HG03439 (cell line): ENCODE data around the gene PCSK4.
A peak's percentile ranks its signal among the peaks of the same experiment; 100 is the strongest.
"Not testable (repeated sequence)": the region's sequence is repeated elsewhere in the genome, so short reads cannot be mapped to it uniquely, and the experiment has no call there.

Experiments
- ATAC-seq: cut with Tn5 transposase; IDR thresholded peaks from one replicate; pipeline ENCODE4 v1.9.1; 2021; ENCODE audit warnings: mild to moderate bottlenecking, moderate library complexity; ENCODE audit not compliant: unreplicated experiment

PCSK4 gene

DNA sequence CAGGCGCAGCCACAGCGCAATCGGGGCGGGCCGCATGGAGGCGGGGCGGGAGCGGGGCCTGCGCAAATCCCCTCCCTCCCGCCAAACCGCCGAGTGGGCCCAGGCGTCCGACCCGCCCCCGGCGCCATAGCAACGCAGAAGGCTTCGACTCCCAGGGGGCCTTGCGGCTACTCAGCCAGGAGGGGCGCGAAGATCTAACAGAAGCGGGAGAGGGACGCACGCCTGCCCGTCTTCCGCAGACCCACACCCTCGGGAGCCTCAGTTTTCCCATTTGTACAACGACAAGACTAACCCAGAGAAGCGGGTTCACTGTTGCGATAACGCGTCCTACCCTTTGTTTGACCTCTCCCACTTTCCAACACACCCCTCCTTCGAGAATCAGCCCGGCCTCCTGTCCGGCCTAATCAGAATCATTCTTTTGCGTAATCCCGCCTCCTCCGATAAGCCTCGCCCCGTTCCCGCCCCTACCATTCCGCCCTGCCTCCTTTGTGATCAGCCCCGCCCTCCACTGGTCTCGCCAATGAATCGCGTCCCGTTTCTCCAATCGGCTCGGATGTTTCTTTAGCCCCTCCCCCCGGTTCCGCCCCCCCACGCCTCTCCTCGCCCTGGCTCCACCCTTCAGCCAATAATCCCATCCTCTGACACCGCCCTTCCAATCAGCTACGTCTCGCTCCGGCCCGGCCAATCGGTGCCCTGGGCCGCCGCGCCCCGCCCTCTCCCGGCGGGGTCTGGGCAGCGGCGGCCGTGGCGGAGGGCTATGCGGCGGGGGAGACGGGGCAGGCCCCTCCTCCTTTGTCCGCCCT lies at the start of gene PCSK4:
Gene PCSK4, minus strand, starts transcription at position 40 of the 803 bp plus-strand sequence. Its CDS starts 4 bp downstream, at position 36.
- peak; percentile 74 for ATAC-seq

DNA sequence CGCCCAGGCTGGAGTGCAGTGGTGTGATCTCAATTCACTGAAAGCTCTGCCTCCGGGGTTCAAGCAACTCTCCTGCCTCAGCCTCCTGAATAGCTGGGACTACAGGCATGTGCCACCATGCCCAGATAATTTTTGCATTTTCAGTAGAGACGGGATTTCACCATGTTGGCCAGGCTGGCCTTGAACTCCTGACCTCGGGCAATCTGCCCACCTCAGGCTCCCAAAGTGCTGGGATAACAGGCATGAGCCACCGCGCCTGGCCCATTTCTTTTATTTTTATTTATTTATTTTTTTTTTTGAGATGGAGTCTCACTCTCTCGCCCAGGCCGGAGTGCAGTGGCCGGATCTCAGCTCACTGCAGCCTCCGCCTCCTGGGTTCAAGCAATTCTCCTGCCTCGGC lies 49.6 kb upstream of the PCSK4 start:
- not testable (repeated sequence) for ATAC-seq

- no peak for ATAC-seq
These were observed 48.8 kb upstream of the PCSK4 start for GRCh38 chr19:1538978-1539377.

- ATAC-seq, result not testable (repeated sequence)
These were observed 45.5 kb upstream of the PCSK4 start for GRCh38 chr19:1535699-1536098.

- no peak for ATAC-seq
These were observed 44.8 kb upstream of the PCSK4 start for GRCh38 chr19:1534972-1535371.

DNA sequence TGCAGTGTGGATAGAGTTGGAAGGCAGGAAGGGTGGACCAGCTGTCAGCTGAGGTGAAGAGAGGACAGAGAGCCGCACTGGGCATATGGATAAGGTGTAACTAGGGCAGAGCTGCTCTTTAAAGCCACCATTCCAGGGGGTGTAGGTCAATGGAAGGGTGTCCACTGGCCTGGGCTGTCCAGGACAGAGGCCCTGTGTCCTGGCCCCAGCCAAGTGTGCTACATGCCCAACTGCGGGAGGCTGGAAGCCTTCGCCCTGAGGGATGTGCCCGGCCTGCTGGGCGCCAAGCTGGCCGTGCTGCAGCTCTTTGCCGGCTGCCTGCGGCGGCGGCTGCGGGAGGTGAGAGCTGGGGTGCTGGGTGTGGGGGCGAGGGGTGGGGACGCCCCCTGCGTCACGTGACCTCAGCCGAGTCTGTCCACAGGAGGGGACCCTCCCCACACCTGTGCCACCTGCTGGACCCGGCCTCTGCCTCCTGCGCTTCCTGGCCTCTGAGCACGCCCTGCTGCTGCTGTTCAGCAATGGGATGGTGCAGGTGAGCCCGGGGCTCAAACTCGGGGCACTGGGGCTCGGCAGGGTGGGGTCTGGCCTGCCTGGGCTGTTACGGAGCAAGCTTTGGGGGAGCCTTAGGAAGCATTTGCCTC lies 43.5 kb upstream of the PCSK4 start:
- ATAC-seq, result no peak

GRCh38 chr19:1532003-1532402 lies 41.9 kb upstream of the PCSK4 start:
- no peak for ATAC-seq

- no peak for ATAC-seq
These were observed 41.4 kb upstream of the PCSK4 start for GRCh38 chr19:1531587-1531986.

GRCh38 chr19:1530856-1531255 lies 40.7 kb upstream of the PCSK4 start:
- not testable (repeated sequence) for ATAC-seq

DNA sequence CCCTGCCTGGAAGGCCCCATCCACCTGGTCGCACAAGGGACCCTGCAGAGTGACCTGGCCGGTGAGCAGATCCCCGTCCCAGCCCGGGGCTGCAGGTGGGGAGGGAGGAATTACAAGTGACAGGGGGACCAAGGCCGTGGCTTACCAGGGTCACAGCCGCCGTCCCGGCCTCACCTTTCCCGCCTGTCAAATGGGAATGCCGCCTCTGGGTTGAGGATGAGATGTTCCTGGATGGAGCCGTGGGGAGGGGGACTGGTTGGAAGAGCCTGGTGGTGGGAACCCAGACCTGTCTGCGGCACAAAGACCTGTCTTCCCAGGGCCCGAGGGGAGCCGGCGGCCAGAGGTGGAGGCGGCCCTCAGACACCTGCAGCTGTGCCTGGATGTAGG lies 39.3 kb upstream of the PCSK4 start:
- ATAC-seq, result no peak

GRCh38 chr19:1528596-1529429 lies 38.7 kb upstream of the PCSK4 start:
- ATAC-seq, result no peak

GRCh38 chr19:1527650-1528309 lies 37.6 kb upstream of the PCSK4 start:
- no peak for ATAC-seq

- ATAC-seq, result no peak
These were observed 37.0 kb upstream of the PCSK4 start for GRCh38 chr19:1526979-1527649.

- ATAC-seq, result no peak
These were observed 36.1 kb upstream of the PCSK4 start for GRCh38 chr19:1526066-1526778.

GRCh38 chr19:1525343-1525742 lies 35.2 kb upstream of the PCSK4 start:
- ATAC-seq, result no peak

DNA sequence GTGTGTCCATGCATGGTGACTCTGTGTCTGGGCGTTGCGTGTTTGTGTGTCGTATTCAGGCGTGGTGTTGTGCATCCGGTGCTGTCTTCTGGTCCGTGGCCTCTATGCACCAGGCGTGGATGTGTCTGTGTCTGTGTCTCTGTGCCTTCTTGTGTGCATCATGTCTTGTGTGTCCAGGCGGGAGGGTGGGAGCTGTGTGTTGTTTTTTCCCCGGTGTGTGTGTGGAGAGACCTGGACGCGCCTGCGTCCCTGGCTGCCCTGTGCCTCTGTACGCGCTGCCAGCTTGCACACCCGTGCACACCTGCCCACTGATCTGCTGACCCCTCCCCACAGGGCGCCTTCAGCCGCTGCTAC lies 34.8 kb upstream of the PCSK4 start:
- ATAC-seq, result no peak

GRCh38 chr19:1524287-1524971 lies 34.3 kb upstream of the PCSK4 start:
- ATAC-seq, result no peak

DNA sequence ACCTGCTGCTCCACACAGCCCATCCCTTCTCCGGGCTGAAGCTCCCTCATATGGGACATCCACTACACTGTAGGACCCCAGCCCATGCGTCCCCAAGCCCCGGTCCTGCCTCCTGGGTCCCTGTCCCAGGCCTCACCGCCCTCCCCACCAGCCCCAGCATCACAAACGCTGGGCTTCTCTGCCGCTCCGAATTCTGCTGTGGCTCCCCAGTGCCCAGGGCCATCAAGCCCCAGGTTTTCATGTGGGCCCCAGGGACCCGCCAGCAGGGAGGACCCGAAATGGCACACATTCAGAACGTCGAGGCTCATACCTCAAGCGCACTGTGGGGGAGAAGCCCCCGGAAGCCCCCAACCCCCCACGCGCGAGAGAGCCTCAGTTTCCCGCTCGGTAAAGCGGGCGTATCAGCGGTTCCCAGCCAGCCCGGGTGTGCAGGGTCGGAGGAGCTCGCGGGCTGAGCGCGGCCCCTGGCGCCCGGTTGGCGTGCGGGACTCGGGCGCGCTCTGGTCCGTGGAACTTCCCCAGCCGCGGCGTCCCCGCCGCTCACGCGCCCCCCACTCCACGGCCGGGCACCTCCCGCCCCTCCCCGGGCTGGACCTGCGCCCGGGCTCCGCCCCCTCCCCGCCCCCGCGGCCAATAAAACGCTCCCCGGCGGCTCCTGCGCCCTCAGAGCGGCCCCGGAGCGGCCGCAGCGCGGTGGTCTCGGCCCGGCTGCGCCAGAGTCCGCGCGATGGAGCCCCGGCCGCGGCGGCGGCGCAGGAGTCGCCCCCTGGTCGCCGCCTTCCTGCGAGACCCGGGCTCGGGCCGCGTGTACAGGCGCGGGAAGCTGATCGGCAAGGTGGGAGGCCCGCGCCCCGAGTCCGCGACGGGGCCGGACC lies 33.5 kb upstream of the PCSK4 start, which contains the start of gene PLK5:
Gene PLK5, plus strand, starts transcription at position 666 of the 875 bp plus-strand sequence. CDS start 2,920 bp downstream, outside the sequence.
- no peak for ATAC-seq
